AG04450 (cell line): ENCODE data around the gene OAS3. TPM values are rescaled to one million over a fixed set of nuclear protein-coding genes. Genes with fewer than 3 reads are reported as not detected.

Experiments
- CTCF ChIA-PET: fragments of 300-600, 350-600 bp; formaldehyde crosslinking; extraction: SDS; loops from one replicate; lab custom pipeline; 2022; ENCODE audit warnings: antibody characterized with exemption, inconsistent platforms; lab: Charles Lee
- POLR2A ChIA-PET: fragments of 350-600 bp; formaldehyde crosslinking; extraction: SDS; loops from one replicate; lab custom pipeline; 2021; ENCODE audit warnings: antibody characterized with exemption, inconsistent platforms; lab: Yijun Ruan, JAX
- DNase-seq: peaks from one replicate; pipeline ENCODE4 v3.0.0-alpha.2; 2011; ENCODE audit warnings: low read depth, low spot score
- H3K27ac ChIP-seq: one replicate; pipeline ENCODE4 v1.5.1; 2012; ENCODE audit warnings: low read depth, low read length, control low read depth
- H3K27me3 ChIP-seq: one replicate; pipeline ENCODE4 v1.6.0; 2012; ENCODE audit warnings: low read length; ENCODE audit not compliant: control insufficient read depth, insufficient read depth
- H3K4me3 ChIP-seq: 2 replicates; pipeline ENCODE4 v1.5.1; 2011; ENCODE audit warnings: mild to moderate bottlenecking, low read depth, low read length, control low read depth
- H3K9me3 ChIP-seq: 2 replicates; pipeline ENCODE4 v1.5.1; 2012; ENCODE audit warnings: low read length; ENCODE audit not compliant: control insufficient read depth, insufficient read depth
- CTCF ChIP-seq: IDR thresholded peaks from 2 replicates; pipeline ENCODE4 v1.5.1; 2011; ENCODE audit warnings: low read depth, low read length, control low read depth, inconsistent platforms
- polyA minus RNA-seq: library from RNA; depleted of rRNA, polyadenylated mRNA; stranded (reverse); fragments of >200 nt; gene quantifications from 2 replicates; pipeline ENCODE4 v1.2.3, GENCODE V29; 2011; rRNA and poly(A)+ RNA removed
- polyA plus RNA-seq: library from polyadenylated mRNA; depleted of rRNA; stranded (reverse); fragments of >200 nt; gene quantifications from 2 replicates; pipeline ENCODE4 v1.2.3, GENCODE V29; 2011; rRNA removed

The OAS3 gene
- polyA plus RNA-seq, result 8.5 and 9.3 TPM in 2 replicates
- polyA minus RNA-seq, result 12.3 and 17.7 TPM in 2 replicates

- Histone ChIP-seq H3K4me3 (peak within 1 kb of the TSS; percentile 77), H3K27ac (peak within 1 kb of the TSS; percentile 47), H3K27me3 (peaks cover 2% of the 10 kb centered on the region), H3K9me3 (no peaks in the 10 kb centered on the region; the same call in 1 of the 2 replicates)
- ChIA-PET CTCF (no interaction called here), POLR2A (no interaction called here)
- DNase-seq, result peak; percentile 46
- TF ChIP-seq CTCF, result no peak
Measured at GRCh38 chr12:112937741-112938719, at the start of gene OAS3. OAS3 (plus strand) TSS chr12:112938474; CDS start chr12:112938531, 57 bp downstream.

DNA sequence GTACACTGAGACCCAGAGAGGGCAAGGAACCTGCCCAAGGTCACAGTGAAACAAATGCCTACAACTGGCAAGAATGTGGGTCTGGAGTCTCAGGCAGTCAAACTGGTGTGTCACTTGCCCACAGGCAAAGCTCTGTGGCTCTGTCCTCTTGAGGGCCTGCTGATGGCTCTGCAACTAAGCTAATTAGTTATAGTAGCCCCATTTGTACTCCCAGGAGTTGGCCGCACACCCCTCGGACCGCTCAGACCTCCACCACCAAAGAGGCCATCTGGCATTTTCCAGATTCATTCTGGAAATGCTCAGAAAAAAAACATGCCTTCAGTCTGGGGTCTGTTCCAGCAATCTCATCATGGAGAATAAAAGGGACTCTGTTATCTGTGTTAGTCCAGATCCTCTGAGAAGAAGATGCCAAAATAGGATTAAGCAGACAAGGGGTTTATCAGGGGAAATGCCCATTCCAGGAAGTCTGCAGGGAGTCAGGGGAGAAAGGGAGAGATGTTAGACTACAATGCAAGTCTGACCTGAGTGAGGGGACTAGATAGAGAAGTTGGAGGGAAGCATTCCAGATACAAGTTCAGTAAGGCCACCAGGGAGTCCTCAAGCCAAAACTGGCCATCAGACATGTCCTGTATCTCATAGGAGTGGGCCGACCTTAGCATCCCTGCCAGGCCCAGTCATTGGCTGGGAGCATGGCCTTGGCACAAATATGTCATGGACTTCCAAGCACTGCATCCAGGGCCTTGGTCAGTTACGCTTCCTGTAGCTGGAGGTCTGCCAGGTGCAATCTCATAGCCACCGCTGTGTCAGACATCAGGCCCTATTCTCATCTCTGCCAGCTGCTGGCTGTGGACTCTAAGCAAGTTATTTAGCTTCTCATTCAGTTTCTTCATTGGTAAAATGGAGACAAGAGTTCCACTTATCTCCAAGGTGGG lies 46.9 kb upstream of the OAS3 start:
- TF ChIP-seq CTCF, result no peak
- H3K4me3 ChIP-seq, result no peak overlapping the region
- DNase-seq, result no peak
- ChIA-PET CTCF (no interaction called here), POLR2A (no interaction called here)
- H3K27me3 ChIP-seq, result no peaks in the 10 kb centered on the region
- H3K27ac ChIP-seq, result no peak overlapping the region
- no peaks in the 10 kb centered on the region for H3K9me3 ChIP-seq

DNA sequence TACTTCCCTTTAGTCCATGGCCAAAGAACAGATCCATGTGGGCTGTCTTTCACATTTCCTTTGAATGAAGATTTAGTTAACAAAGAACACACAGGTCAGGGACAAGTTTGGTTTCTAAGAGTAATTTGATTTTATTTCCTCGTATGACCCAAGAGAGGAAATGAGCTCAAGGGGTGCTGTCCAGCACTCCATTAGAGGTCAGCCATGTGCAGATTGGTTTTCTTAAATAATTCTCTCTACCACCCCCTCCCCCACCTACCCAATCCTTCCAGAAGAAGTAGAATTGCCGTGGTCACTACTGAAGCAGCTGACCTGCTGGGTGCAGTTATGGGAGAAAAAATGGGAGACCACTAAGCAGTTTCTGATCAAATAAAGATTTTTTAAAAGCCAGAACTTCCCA lies 45.4 kb upstream of the OAS3 start:
- ChIA-PET CTCF (no interaction called here), POLR2A (no interaction called here)
- TF ChIP-seq CTCF, result no peak
- Histone ChIP-seq H3K27ac (no peak overlapping the region), H3K4me3 (no peak overlapping the region), H3K27me3 (no peaks in the 10 kb centered on the region), H3K9me3 (no peaks in the 10 kb centered on the region)
- no peak for DNase-seq

- ChIA-PET POLR2A (no interaction called here), CTCF (no interaction called here)
- Histone ChIP-seq H3K4me3 (no peak overlapping the region), H3K27me3 (no peaks in the 10 kb centered on the region), H3K27ac (no peak overlapping the region), H3K9me3 (no peaks in the 10 kb centered on the region)
- no peak for TF ChIP-seq CTCF
- no peak for DNase-seq
Measured at GRCh38 chr12:112894128-112894527, 44.1 kb upstream of the OAS3 start.
